Measurements from ENCODE around the gene PLD1.
"Not testable (repeated sequence)": the region's sequence is repeated elsewhere in the genome, so short reads cannot be mapped to it uniquely, and the experiment has no call there.

Gene PLD1

DNA sequence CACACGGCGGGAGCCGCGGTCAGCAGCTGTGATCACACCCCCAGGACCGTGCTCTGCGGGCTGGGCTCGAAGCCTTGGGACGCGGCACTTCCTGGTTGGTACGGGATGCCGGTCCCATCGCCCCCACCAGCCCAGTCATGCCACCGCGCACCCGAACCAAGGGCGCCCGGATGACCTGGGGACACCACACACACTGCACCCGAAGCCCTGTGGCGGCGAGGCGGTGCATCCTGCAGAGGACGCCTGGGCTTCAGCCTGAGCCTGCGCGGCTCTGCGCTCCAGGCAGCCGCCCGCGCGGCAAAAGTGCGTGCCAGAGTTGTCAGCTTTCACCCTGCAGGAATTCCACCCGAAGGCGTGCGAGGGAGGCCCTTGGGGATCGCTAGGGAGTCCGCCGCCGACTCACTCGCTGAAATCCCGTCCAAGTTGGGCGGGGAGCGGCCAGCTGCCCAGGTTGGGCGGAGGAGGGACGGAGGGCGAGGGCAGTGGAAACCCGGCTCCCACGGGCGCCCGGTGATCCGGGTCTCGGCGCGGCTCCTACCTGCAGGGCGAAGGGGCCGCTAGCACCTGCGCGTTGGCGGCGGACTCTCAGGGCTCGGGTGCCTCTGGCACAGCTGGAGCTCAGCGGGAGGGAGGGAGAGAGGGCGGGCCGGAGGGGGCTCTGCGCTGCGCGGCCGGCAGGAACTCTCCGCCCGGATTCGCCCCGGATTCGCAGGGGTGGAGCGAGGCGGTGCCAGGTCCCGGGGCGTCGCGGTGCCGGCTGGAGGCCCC lies at the start of gene PLD1:
PLD1 (minus strand) TSS at position 623 of the 768 bp plus-strand sequence. CDS start 72,432 bp downstream, outside the sequence.
- DNase-seq: peak; percentile 72

- DNase-seq: not testable (repeated sequence)
Measured at GRCh38 chr3:171858770-171859169, 48.5 kb upstream of the PLD1 start.

GRCh38 chr3:171854649-171855305 lies 44.5 kb upstream of the PLD1 start:
- no peak for DNase-seq

DNA sequence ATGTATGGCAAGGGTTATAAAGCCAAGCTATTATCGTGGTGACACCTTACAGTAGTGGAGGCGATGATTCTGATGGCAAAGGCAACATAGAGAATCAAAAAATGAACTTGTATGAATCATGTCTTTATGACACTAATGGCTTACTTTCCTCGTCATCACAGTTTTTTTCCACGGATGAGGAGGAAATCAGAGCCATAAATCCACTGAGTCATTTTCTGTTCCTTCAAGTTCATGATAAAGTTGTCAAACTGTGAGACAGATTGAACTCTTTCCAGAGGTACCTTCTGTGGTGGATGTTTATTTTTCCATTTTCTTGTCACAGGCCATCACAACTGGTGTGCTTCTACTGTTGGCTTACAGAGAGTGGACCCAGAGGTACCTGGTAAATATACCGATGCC lies 41.4 kb upstream of the PLD1 start:
- DNase-seq: no peak

DNA sequence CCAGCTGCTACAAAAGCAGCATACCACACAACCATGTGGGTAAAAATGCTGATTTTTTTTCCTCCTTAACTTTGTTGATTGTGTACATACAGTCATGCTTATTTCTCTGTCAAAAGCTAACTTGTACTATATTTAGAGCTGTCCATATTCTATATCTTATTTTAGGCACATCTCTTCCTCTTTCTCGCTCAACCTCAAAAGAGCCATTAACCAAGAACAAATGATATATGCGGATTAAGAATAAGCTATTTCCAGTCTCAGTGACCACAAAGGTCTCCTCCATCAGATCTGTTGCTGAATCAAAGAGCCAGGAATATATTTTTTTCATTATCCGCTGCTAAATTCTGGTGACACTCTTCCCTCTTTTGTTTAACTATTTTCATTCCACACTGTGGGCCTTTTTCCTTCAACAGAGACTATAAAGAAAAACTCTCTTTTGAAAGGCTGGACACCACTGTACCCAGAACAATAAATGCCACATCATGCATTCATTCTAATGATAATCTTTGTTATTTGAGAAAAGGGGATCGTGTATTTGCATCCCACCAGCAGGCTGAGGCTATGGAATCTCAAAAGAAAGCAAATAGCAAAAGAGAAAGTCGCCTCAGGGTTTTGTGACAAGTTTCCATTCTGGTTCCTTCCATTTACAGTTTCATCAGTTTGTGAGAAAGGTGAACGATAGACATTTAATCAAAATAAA lies 40.8 kb upstream of the PLD1 start:
- DNase-seq: no peak

DNA sequence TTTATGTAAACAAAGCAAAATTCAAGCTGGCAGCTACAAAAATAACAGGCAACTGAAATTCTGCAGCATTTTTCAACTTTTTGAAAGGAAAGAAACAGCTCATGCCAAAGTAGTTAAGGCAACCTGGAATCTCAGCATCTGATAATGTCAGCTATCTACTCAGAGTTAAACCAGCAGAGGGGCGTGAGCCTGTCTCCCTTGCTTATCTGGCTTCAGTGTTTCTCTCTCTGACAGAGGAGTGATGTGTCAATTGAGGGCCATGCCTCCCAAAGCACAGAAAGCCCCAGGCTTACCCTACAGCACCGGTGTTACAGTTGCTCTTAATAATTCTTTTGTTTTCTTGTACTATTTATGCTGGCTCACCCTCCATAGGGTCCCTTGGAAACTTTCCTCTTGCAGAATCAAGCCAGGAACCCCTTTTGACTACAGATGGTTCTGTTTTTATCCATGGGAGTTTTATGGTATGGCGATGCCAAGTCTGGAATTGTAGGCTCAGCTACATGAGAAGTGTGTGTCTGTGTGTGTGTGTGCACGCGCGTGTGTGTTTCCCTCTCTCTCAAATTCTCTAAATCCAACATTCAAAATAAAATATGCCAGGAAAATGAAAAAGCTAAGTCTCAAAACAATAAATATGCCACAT lies 40.2 kb upstream of the PLD1 start:
- DNase-seq: no peak

DNA sequence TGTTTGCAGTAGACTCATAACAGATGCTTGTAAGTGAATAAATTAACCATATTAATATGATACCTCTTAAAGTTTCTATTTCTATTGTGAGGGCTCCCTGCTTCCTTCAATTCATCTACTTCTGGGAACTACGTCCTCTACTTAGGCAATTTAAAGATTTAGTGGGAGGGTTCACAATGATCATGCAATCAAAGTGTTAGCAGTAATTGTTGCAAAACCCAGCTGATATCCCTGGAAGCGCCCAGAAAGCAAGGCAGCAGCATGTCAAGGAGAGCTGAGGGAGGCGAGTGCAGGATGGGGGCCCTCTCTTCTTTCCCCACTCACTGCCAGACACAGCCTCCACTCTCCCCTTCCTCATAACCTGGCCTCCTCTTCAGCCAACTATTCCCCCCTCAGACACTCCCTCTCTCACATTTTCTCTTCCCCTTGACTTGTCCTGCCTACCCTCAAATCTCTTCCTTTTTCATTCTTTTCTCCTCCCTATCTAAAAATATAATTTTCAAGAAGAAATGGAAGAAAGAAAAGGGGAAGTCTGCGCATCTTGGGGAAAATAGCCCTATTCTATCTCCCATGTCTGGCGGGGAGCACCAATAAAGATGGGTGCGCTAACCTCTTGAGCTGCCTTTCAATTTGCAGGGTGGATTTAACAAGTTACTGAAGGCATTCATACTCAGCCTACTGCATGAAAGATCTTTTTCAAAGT lies 39.5 kb upstream of the PLD1 start:
- no peak for DNase-seq

GRCh38 chr3:171847595-171848259 lies 37.4 kb upstream of the PLD1 start:
- DNase-seq: no peak

DNA sequence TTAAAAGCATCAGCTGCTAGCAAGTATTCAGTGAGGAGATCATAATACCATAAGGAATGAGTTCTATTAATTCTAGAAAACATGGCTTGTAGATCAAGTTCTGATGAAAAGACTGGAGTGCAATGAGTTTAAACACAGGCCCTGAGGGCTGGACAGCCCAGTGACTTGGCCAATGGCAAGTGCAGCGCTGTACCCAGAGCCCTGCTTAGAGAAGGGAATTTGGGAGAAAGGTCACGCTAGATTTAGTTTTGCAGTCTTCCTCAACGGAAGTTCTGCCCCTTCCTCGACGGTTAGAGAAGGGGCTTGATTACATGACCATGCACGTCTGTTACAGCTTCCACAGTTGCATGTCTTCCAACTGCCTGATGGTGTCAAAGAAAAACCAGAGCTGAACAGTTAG lies 36.9 kb upstream of the PLD1 start:
- DNase-seq: no peak

DNA sequence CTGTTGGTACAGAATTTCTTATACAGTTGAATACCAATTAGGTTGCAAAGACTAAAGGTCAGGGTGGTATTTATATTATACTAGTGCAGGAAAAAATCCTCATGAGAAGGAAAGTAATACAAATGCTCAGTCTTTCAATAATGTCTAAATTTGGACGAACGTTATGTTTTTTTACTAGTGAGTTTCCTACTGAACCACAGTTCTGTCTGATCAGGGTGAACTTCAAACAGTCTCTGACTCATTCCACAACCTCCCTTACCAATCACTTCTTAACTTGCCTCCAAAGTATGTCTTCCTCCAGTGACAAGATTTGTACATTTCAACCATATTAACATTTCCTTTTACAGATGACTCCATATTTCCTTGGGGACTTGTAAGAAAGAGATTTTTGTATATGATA lies 36.3 kb upstream of the PLD1 start:
- no peak for DNase-seq

- no peak for DNase-seq
Measured at GRCh38 chr3:171845481-171846284, 35.4 kb upstream of the PLD1 start.

DNA sequence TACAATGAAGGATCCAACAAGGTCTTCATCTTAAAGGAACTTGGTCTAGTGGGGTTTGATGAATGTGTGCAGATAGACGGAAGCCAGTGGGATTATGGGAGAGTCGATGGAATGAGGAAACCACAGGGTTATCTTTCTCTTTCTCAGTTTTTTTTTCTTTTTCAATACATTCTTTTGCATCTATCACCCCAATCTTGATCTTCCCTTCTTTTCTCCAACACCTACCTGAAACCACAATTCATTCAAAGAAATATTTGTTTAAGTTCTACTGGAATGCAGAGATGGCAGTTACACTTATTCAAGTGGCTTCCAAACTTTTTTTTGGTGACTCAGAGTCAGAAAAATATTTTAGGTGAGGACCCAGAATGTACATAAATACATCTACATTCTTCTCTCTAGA lies 34.6 kb upstream of the PLD1 start:
- DNase-seq: no peak

DNA sequence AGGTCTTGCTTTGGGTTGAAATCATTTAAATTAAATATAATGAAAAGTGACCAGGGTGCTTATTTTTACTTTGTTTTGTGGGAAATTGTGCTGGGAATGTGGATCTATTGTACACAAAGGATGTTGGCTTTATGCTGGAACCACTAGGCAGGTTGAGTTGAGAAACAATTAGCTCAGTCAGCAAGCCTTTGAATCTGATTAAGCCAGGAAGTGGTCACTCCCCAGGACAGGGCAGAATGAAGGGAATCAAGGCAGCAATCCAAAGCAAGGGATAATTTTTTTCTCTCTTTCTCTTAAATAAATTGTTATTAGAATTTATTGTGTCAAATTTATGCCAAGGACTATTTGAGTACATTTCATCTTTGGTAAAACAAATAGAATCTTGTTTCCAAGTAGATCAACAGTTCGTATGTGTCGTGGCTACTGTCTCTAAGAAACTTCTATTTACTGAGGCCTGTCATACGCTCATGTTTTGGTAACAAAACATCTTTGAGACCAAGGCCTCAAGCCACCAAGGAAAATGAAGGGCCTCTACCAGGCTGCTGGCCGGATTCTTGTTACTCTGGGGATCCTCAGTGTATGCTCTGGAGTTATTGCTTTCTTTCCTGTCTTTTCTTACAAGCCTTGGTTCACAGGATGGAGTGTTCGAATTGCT lies 32.7 kb upstream of the PLD1 start, which contains the start of gene TMEM212:
TMEM212 (plus strand) TSS at position 486 of the 655 bp plus-strand sequence; CDS start at position 521, 35 bp downstream.
- no peak for DNase-seq

GRCh38 chr3:171841620-171842000 lies 31.3 kb upstream of the PLD1 start:
- no peak for DNase-seq

GRCh38 chr3:171840811-171841619 lies 30.7 kb upstream of the PLD1 start:
- no peak for DNase-seq

- DNase-seq: no peak
Measured at GRCh38 chr3:171840445-171840810, 30.1 kb upstream of the PLD1 start.

- DNase-seq: no peak
Measured at GRCh38 chr3:171839270-171839669, 29.0 kb upstream of the PLD1 start.

- no peak for DNase-seq
Measured at GRCh38 chr3:171838218-171838720, 28.0 kb upstream of the PLD1 start.

GRCh38 chr3:171837698-171838097 lies 27.4 kb upstream of the PLD1 start:
- DNase-seq: no peak

DNA sequence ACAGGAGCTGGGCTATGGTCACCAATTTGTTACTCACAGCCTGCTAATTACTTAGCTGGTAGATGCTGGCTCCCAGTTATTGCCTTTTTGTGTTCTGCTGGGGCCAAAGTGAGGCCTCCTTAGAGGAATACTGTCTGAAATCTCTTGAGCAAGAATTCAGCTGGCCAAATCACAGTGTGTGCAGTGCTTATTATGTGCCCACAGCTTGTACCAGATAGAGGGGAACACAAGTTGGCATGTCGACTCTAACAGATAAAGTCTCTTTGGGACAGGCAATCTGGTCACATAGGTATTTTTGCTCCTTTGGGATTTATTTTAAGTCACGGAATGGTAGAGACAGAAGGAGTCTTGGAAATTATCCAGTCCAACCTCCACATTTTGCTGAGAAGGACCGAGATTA lies 26.6 kb upstream of the PLD1 start:
- no peak for DNase-seq
